HG02885 (cell line): ENCODE results near the gene CASTOR1.

Source experiments
- ATAC-seq: cut with Tn5 transposase; IDR thresholded peaks from one replicate; pipeline ENCODE4 v1.9.1; 2021; ENCODE audit warnings: mild to moderate bottlenecking; ENCODE audit not compliant: unreplicated experiment, poor library complexity

Gene CASTOR1

DNA sequence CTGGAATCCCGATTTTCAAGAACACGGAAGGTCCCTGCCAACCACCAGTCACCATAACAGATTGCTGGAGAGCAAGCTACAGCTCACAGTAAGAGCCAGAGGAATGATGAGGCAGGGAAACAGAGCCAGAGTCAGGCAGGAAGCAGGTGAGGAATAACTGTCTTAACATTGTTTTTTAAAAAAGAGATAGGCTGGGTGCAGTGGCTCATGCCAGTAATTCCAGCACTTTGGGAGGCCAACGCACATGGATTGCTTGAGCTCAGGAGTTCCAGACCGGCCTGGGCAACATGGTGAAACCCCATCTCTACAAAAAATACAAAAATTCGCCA, 13.5 kb upstream of the CASTOR1 start:
- no peak for ATAC-seq

DNA sequence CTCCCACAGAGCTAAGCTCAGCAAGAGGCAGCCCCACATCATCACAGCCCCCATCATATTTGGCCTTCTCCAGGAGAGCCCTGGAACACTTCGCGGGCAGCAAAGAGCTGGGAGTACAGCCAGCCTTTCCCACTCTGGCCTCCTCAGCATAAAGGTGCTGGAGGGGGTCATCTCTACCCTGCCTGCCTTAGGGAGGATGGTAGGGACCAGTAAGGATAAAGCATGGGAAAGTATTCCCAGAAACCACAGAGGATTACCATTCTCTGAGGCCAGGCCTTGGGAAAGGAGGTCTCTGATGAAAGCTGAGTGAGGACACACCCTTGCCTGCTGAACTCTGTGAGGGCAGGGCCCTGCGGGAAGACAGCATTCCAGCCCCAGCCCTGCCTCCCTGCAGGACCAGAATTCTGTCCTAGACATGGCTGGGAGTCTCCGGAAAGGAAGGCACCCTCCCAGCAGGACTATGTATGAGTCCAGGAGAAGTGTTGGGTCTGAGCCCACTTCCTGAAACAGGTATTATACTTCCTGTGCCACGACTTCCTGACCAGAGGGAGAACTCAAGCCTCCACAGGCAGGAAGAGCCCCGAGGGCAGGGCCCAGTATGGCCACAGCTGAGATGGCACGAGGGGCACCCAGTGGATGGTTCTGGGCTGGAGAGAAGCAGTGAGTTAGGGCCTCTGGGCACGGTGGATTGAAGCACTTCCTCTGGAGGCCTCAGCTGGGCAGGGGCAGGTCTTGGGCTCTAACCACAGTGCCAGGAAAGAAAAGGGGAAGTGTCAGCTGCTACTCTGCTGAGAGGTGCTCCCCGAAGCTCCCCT, 12.9 kb upstream of the CASTOR1 start:
- ATAC-seq: no peak

DNA sequence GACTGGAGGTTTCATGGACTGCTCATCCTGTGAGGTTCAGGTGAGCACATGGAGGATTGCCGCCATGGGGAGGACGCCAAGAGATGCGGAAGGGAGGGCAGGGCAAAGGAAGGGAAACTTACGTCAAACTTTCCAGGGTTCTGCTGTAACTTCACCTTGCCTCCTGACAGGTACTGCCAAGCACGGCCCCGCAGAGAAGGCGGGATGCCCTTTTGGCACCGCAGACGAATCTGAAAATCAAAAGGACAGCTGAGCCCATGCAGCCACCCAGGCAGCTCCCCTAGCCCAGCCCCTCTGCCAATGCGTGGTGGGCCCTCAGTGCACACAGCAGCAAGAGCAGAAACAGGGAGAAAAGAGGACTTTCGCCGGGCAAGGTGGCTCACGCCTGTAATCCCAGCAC, 10.0 kb upstream of the CASTOR1 start:
- no peak for ATAC-seq

DNA sequence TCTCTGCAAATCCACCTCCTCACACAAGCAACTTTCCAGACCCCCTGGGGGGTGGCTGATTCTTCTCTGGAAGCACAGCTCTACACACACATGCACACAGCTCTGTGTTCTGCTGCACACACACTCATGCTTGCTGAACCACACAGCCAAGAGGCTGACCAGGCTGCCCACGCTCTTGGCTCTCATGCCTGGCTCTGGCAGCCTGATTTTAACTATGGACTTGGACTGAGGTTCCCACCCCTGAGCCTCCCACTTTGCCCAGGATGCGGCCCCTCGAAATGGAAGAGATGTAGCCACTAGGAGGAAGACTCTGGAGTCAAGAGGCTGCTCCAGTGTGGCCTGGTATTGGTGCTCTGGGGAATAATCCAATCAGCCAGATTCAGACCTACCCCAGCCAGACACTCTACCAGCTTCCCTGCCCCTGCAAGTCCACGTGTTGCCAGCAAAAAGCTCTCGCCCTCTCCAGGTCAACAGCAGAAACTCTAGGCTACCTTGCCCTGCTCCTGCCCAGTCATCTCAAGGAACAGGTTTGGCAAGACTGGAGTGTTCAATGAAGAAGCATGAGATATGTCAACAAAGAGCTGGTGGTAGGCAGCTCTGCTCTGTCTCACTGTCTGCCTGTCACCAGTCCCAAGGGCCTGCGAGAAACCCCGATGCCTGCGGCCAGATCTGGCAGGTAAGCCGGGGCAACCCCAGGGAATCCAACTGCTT, 8.8 kb upstream of the CASTOR1 start:
- no peak for ATAC-seq

DNA sequence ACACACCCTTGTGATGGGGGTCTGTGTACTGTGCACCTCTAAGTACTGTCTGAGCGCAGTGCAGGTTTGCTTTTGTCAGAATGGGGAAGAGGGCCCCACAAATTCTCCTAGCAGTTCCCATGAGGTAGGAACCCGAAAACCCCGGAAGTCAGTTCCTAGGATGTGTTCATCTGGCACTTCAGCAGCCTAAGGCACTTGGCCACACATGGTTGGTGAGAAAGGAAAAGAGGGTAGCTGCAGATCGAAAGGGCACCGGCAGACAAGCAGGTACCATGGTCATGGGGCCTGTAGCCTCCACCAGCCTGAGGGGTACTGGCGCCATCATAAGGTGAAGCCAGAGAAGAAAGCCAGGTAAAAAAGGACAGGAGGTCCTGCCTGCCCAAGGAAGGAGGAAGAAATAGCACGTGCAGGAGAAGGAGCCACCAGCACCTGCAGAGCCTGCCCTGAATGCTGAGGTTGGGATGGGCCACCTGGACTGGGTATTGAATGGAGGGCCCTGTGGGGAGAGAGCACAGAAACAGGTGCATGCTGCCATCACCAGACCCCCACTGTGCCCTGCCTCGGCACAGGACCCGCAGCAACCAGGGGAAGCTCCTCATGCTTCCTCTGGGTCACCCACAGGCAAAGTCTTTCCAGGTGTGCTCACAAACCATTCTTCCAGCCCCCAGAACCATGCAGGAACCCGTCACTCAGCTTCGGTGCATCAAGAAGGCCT, 8.1 kb upstream of the CASTOR1 start:
- no peak for ATAC-seq

DNA sequence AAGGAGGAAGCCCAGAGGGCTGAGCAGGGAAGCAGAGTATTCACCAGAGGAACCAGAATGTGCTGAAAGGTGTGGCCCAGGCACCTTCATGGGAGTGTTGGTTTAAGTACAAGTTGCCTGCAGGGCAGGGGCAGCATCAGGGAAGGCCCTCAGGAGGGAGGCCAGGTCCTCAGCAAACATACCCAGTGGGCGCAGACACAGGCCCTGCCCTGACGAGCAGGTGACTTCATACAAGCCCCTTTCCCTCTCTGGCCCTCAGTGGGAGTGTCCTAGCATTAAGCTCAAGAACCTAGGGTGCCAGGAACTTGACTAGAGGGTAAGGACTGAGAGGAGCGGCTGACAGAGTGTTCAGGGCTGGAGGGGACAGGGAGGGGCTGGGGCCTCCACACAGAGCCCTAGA, 7.5 kb upstream of the CASTOR1 start:
- ATAC-seq: no peak

DNA sequence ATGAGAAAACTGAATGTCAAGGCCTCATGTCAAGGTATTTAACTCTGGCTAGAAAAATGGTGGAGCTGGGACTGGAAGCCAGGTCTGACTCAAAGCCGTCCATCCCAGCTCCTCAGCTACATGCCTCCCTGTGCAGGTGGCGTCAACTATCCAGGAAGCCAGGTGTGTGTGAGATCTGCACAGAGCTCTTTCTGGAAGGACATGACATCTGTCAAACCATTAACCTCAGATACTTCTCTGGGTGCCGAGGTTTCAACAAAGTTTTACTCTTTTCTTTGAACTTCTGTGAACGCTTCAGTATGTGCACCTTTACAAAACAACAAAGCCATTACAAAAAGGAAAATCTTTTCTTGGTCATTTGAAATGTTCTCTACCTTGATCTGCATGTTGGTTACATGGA, 7.0 kb upstream of the CASTOR1 start:
- no peak for ATAC-seq

DNA sequence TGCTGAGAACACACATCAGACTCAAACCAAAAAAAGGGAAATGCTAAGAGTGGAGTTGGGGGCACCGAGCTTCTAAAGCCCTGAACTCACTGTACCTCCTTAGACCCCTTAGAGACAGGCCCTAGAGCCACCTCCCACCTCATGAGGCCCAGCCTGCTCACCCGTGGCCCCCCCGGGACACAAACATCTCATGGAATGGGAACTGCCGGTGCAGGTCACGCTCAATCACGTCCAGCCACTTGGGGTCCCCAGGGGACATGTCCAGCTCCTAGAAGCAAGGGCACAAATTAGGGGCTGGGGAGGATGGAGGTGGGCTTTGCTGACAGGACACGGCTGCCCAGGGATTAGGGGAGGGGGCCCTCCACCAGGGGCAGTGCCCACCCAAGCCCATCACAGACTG, 6.3 kb upstream of the CASTOR1 start:
- no peak for ATAC-seq

DNA sequence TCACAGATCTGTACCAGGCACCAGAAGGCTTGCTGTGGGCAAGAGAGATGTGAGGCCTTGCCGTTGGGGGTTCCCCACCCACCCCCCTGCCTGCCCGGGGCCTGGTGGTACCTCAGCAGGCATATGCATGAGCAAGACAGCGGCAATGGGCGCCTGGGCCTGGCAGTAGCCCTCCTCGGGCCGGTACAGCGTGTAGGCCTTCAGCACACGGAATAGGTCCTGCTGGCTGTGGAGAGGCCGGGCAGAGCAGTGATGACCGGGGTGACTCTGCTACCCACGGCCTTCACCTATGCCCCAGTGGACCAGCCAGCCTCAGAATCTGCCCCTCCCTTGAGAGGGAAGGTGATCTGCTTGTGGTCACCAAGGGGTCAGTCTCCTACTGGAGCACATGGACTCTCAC, 5.5 kb upstream of the CASTOR1 start:
- no peak for ATAC-seq

DNA sequence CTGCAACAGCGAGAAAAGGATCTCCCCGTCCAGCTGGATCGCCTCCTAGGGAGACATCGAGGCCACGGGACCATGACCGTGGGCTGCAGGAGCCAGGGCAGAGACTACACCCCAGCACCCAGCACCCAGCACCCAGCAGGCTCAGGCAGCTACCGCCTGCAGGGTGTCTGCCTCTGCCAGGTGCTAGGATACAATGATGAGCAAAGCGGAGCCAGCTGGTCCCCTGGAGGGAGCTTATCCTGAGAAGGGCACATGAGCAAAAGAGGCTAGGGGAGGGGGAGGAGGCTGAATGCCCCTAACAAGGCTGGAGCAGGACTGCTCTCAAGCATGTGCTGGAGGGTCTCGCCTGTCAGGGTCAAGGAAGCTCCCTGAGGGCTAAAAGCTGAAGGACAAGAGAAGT, 4.8 kb upstream of the CASTOR1 start:
- no peak for ATAC-seq

DNA sequence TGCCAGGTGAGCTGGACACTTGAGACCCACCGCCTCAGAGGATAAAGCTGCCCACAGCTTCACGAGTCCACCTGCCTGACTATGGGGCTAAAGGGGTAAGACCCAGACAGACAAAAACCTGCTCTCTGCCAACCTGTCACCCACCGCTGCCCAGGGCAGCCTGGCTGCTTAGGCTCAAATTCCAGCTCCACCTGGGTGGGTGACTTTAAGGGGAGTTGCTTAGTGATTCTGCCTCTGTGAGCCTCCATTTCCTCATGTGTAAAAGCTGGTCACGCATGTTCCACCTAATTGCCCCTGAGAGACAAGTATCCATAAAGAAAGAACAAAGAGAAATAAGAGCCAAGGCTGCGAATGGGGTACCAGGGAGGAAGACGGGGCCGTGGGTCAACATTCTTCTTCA, 3.7 kb upstream of the CASTOR1 start:
- no peak for ATAC-seq

DNA sequence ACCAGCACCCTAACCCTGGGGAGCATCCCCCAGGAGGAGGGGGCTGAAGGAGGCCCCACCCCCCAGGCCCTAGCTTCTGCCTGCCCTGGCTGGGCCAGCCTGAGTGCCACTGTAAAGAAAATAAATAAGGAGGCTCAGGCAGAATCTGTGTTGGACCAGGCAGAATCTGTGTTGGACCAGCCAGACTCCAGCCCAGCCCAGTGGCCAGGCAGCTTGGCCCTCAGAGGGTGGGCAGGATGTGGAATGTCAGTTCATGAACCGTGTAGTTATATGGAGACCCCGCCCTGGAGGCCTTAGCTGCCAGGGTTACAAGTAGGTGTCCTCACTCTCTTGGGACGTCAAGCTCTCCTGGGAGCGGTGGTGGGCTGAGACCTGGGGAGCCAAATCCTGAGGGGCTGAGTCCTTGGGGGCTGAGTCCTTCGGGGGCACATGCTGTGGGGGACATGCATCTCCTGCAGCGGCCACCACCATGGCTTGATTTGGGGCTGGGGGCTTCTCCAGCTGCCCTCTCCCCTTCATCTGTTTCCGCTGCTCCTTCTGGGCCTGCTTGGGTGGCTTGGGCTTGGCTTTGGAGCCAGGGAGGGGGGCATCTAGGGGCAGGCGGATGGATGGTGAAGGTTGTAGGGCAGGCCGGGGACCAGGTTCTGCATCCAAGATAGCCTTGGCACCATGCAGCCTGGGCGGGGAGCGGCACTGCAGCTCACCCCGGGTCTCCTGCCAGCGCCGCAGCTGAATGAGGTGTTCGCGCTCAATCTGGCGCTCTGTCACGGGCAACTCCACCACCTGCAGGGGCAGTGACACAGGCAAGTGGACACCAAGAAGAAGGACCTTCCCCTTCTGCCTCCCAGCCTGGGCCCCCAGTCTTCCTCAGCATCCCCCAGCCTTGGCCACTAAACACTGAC, 3.0 kb upstream of the CASTOR1 start:
- ATAC-seq: no peak

DNA sequence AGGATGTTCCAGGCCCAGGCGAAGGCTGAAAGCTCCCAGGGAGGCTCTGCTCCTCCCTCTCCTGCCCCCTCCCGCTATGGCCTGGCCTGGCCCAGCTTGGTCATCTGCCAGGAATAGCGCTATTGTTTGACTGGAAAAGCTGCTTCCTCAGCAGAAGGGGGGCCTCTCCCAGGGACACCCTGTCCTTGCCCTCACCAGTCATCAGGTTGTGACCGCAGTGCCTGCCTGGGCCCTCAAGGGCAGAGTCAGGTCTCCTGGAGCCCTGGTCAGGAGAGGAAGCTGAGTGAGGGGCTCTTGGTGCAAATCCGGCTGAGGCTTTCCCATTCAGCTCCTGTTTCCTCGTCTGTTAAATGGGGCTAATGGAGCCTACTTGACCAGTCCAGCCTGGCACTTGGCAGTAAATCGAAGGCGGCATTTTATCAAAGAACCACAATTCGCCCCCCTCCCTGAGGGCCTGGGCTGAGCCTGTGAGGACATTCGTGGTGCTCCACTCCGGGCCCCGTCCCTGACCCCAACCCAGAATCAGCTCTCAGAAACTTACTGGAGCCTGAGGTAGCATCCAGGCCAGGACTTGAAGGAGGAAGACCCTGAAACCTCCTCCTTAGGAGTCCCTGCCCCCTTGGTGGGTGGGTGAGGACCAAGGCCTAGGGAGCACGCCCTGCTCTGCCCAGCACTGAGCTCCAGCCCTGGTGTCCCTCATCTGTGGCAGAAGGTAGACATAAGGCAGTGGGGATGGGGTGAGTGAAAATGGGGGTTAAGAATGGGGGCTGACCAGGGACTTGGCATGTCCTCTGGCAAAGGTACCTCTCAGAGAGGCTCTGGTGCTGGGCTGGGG, 2.0 kb upstream of the CASTOR1 start:
- no peak for ATAC-seq

DNA sequence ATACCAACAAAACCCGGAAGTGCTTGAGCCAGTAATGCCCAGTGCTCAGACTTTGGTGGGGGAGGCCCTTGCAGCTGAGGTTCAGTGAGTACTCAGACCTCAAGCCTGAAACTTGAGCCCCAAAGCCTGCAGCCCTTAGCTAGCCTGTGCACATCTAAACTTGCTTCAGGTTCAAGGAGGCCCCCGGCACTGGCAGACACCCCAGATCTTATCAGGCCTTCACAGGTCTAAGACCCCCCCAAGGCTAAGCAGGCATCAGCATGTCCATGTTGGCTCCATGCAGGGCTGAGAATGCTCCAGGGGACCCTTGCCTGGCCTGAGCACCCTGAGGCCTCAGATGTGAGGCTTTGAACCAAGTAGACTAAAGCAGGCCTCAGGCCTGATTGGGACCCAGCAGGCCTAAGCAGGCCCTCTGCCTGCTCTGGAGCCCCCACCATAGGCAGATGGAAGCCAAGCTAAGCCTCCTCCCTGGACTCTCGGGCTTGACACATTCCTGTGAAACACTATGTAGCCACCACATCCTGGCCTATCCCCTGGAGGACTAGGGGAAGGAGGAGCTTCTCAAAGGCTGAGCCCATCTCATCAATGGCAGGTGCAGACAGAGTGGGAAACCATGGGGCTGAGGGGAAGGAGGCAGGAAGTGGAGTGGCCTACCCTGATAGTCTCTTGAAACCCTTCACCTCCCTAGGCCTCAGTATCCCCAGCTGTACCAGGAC, 1.2 kb upstream of the CASTOR1 start:
- ATAC-seq: no peak

DNA sequence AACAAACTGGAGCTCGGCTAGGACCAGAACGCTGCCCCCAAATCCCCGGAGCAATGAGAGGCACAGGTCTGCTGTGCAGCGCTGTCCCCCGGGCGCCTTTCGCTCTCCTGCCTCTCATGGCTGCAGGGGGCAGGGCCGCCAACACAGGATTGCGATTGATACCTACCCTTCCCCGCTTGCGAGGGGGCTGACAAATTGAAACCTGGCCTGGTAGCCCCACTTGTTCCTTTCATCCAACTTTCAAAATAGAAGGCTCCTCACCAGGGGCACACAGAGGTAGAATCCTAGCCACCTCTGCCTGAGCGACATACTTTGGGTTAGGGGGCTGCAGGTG, 642 bp upstream of the CASTOR1 start:
- peak; percentile 23 for ATAC-seq

DNA sequence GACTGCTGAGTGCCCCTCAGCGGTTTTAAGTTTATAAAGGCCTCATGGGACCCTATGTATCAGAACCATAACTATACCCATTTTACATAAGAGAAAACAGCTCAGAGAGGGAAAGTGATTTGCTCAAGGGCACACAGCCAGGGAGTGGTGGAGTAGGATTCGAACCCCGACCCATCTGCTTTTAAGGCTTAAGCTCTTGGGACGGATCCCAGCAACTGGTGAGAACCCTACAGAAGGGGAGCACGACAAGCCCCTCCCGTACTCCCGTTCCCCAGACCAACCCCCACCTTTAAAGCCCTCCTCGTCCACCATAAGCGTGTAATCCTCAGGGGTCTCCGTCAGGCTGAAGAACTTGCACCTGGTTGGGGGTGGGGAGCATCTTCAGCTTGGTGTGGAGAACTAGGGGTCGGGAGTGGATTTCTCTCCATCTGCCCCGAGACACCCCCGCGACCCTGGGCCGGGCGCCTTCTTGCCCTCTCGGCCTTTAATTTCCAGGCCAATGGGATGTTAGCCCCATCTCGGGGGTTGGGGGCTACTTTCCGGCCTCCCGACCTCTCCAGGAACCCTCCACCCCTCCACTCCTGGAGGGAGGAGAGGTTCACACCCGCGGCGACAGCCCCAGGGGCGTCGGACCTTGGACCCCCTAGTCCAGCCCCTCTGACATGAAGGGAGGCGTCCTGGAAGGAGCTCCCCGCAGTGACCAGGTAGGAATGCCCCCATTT, 725 bp downstream of the CASTOR1 start:
- ATAC-seq: no peak

DNA sequence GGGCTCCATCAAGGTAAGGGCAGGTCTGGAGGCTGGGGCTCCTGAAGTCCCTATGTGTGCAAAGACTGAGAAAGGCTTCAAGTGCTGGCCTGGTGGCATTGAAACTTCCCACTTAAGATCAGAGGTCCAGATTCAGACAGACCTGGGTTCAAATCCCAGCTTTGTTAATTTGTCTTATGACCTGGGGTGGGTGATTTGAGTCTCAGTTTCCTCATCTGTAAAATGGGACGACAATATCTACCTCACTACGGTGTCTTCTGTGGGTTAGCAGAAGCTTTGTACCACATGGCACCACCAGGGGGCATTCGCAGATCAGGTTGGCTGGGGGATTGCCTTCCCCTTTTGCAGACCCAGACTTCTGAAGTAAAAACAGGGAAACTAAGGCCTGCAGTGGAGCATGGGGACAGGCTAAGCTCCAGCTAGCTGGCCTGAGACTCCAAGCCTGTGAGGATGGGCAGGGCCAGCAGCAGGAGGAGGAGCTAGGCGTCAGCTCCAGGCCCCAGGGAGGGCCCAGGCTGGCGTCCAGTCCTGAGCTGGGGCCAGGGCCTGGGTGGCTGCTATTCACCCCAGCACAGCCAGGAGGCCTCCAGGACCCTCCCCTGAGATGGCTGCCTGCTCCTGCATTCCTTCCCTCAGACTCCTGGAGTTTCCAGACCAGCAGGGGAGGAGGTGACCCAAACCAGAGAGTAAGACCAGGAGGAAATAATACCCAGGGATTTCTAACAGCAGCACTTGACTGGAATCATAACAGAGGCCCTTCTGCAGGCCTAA, 1.5 kb downstream of the CASTOR1 start:
- ATAC-seq: no peak
